HG03175 (cell line): ENCODE results near the gene RPL26.
"Not testable (repeated sequence)": the region's sequence is repeated elsewhere in the genome, so short reads cannot be mapped to it uniquely, and the experiment has no call there.

Experiments
- ATAC-seq: cut with Tn5 transposase; IDR thresholded peaks from one replicate; pipeline ENCODE4 v1.9.1; 2021; ENCODE audit warnings: mild to moderate bottlenecking, moderate library complexity; ENCODE audit not compliant: unreplicated experiment

RPL26 gene

GRCh38 chr17:8397636-8398035, 14.6 kb upstream of the RPL26 start, which contains the start of gene RNF222:
TSS of gene RNF222 (minus strand) at chr17:8397827. CDS start at chr17:8393461, 4,366 bp downstream.
- no peak for ATAC-seq

- not testable (repeated sequence) for ATAC-seq
Observed at GRCh38 chr17:8394497-8394896, 11.5 kb upstream of the RPL26 start.

DNA sequence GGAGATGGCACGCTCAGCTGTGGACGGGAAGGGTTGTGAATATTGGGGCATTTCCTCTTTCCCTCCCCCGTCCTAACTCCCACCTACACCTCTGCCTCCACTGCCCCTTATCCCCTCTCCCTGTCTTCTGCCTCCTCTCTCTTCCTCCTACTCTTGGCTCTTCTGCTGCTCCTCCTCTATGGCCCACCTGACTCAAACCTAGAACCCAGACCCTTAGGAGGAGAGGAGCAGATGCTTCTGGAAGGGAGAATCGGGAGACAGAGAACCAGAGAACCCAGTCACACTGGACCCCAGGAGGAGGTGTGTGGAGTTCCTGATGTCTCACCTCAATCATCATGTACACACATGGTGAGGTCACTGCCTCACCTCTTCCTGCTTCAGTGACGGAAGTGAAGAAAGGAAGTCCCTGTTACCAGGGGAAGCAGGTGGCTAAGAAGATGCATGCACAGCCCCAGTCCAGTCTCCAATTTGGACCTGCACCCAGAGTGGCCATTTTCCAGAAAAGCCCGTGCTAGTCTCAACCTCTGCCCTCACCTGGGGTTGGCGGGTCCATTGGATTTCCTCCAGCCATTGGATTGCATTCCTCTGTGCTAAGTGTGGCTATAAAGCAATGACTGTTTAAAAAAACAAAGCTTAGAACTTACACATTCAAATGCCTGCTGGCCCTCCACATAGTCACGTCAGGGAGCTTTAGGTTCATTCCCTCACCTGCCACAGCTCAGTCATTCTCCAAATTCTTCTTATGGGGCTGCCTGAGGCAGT, 10.7 kb upstream of the RPL26 start:
- ATAC-seq: no peak

GRCh38 chr17:8392674-8393469, 9.9 kb upstream of the RPL26 start:
- ATAC-seq: no peak

DNA sequence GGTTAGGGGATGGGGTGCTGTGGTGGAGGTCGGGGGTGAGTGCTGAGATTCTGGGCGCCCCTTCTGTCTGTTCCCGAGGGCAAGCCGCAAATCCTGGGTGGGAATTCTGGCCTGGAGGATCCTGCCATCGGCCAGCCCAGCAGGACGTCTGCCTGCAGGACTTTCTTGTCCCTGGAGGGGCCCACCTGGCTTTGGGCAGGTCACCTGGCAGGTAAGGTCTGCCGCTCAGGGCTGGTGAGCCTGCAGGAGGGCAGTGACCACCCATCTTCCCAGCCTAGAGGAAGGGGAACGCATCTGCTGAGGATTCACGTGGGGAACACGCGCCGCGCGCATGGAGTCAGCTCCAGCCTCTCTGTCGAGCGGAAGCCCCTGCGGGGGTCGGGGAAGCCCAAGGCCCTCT, 9.3 kb upstream of the RPL26 start:
- ATAC-seq: no peak

GRCh38 chr17:8391711-8392110, 8.7 kb upstream of the RPL26 start:
- no peak for ATAC-seq

GRCh38 chr17:8387914-8388651, 5.1 kb upstream of the RPL26 start:
- ATAC-seq: no peak

- no peak for ATAC-seq
Observed at GRCh38 chr17:8386841-8387240, 3.8 kb upstream of the RPL26 start.

GRCh38 chr17:8384801-8385378, 1.9 kb upstream of the RPL26 start:
- ATAC-seq: no peak

GRCh38 chr17:8382880-8383142, 182 bp downstream of the RPL26 start:
- ATAC-seq: no peak

GRCh38 chr17:8382052-8382879, 727 bp downstream of the RPL26 start:
- no peak for ATAC-seq

DNA sequence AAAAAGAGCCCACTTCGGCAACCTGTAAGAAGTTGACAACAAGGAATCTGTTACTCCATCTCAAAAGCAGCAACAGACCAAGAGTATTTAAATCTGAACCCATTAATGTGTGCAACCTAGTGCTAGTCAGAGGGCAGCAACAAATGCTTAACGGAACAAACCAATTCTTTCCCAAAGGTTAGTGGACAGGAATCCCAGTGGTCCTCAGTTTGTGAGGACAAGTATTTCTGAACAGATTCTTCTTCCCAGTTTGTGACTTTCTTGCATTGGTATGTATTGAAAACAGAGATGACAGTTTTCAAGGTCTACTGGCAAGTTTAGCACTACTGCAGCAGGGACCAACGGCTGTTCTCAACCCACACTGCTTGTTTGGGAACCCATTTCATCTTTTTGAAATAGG, 2.9 kb downstream of the RPL26 start:
- no peak for ATAC-seq

- ATAC-seq: not testable (repeated sequence)
Observed at GRCh38 chr17:8378117-8378516, 4.9 kb downstream of the RPL26 start.

GRCh38 chr17:8377422-8377821, 5.6 kb downstream of the RPL26 start:
- no peak for ATAC-seq

DNA sequence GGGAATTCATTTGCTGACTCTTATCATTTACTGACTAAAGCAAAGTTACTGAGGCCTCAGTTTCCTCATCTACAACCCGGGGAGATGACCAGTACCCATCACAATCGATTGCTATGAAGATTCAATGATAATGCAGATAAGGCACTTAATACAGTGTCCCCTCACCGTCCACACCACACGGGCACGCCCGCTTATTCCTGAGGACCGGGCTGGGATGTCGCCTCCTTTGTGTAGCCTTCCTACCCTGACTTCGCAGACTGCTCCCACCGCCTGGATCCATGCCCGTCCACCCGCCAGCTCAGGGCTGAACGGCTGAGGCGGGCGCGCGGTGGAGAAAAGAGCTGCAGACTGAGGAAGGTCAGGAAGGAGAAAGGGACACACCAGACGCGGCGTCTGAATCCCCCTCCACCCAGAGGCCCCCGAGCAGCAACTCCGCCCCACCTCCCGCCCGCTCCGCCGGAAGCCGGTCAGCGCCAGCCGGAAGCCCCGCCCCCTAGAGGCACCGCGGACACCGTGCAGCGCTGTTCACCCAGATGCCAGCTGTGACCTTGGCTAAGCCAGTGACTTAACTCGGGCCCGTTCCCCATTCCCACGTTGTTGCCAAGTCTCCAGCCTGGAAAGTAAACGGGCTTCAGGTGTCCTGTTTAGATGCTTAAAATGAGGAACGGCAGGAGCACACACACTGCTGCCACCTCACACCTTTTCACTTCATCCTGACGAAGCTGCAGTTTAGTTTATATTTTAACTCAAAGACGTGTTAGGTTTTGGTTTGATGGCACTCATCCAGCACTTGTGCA, 6.5 kb downstream of the RPL26 start, which contains the start of gene KRABD2:
KRABD2 (minus strand) TSS at position 434 of the 797 bp plus-strand sequence.
- peak; percentile 92 for ATAC-seq

GRCh38 chr17:8375738-8376259, 7.2 kb downstream of the RPL26 start:
- ATAC-seq: peak; percentile 12

DNA sequence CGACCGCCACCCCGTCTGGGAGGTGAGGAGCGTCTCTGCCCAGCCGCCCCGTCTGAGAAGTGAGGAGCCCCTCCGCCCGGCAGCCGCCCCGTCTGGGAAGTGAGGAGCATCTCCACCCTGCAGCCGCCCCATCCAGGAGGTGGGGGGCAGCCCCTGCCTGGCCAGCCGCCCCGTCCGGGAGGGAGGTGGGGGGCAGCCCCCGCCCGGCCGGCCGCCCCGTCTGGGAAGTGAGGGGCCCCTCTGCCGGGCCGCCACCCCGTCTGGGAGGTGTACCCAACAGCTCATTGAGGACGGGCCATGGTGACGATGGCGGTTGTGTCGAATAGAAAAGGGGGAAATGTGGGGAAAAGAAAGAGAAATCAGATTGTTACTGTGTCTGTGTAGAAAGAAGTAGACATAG, 9.1 kb downstream of the RPL26 start:
- ATAC-seq: not testable (repeated sequence)

- ATAC-seq: no peak
Observed at GRCh38 chr17:8372422-8372821, 10.6 kb downstream of the RPL26 start.

GRCh38 chr17:8371786-8372185, 11.2 kb downstream of the RPL26 start:
- no peak for ATAC-seq
